Measurements from ENCODE around the gene SGIP1.

Gene SGIP1

DNA sequence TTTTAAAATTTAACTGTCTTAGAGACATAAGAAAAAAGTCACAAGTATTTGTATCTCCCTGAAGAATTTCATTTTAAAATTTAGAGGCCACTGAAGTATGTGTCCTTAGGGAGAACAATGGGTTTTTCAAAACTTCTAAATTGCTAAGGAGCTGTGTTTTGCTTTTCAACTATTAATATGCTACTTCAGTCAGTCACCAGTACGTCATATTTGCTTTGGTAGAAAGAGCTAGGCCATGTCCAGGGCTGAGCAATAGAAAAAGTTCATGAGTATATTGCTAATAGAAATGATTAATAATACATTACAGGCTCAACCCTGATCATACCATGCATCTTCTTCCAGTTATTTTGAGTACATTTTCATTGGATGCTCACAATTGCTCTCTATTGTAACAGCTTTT is 1.7 kb upstream of the SGIP1 start:
- no peak overlapping the region for H3K9ac ChIP-seq (ENCODE audit: low read length)
- TF ChIP-seq CTCF (IDR thresholded peaks at IDR 0.05; ENCODE audit: low read length) (no peak), EZH2 (IDR thresholded peaks at IDR 0.05; ENCODE audit: borderline replicate concordance, low read length) (no peak)

GRCh38 chr1:66532798-66533783 is 862 bp upstream of the SGIP1 start:
- H3K4me2 ChIP-seq (ENCODE audit: low read length): no peak overlapping the region
- no peaks in the 10 kb centered on the region for H3K4me1 ChIP-seq (ENCODE audit: insufficient read depth, low read length, severe bottlenecking)
- no peak overlapping the region for H3K4me3 ChIP-seq (ENCODE audit: low read depth, low read length, poor library complexity, severe bottlenecking)
- no peak for TF ChIP-seq CTCF (IDR thresholded peaks at IDR 0.05; ENCODE audit: low read length)
- TF ChIP-seq EZH2 (IDR thresholded peaks at IDR 0.05; ENCODE audit: borderline replicate concordance, low read length): no peak
- no peaks in the 10 kb centered on the region for H3K9me3 ChIP-seq (ENCODE audit: low read length)
- H3K79me2 ChIP-seq (ENCODE audit: insufficient read depth, low read length): no peaks in the 10 kb centered on the region
- no peak overlapping the region for H3K27ac ChIP-seq (ENCODE audit: low read depth, low read length, poor library complexity, severe bottlenecking)
- H3K9ac ChIP-seq (ENCODE audit: low read length): no peak overlapping the region
- no peak overlapping the region for H2AFZ ChIP-seq (ENCODE audit: low read length)
- no peaks in the 10 kb centered on the region for H3K27me3 ChIP-seq (ENCODE audit: insufficient read depth, low read length)
- no peaks in the 10 kb centered on the region for H3K36me3 ChIP-seq (ENCODE audit: insufficient read depth, low read length)
- H3K9me2 ChIP-seq (ENCODE audit: low read depth, low read length): no peaks in the 10 kb centered on the region
- H3F3A ChIP-seq (ENCODE audit: insufficient read depth, low read length): no peaks in the 10 kb centered on the region
- 0 out of 2 replicates have a peak, but pooled peaks cover 3% of the 10 kb centered on the region for H4K20me1 ChIP-seq (ENCODE audit: insufficient read depth, low read length)

More for the DNA sequence above, 1.7 kb upstream of the SGIP1 start:
- Histone ChIP-seq H3K9me2 (ENCODE audit: low read depth, low read length) (no peaks in the 10 kb centered on the region), H3K79me2 (ENCODE audit: insufficient read depth, low read length) (no peaks in the 10 kb centered on the region), H3K4me3 (ENCODE audit: low read depth, low read length, poor library complexity, severe bottlenecking) (no peak overlapping the region), H3K4me2 (ENCODE audit: low read length) (no peak overlapping the region), H3F3A (ENCODE audit: insufficient read depth, low read length) (no peaks in the 10 kb centered on the region), H3K27me3 (ENCODE audit: insufficient read depth, low read length) (no peaks in the 10 kb centered on the region), H3K36me3 (ENCODE audit: insufficient read depth, low read length) (no peaks in the 10 kb centered on the region), H4K20me1 (ENCODE audit: insufficient read depth, low read length) (no peaks in the 10 kb centered on the region), H3K9me3 (ENCODE audit: low read length) (no peaks in the 10 kb centered on the region), H3K4me1 (ENCODE audit: insufficient read depth, low read length, severe bottlenecking) (no peaks in the 10 kb centered on the region), H2AFZ (ENCODE audit: low read length) (no peak overlapping the region), H3K27ac (ENCODE audit: low read depth, low read length, poor library complexity, severe bottlenecking) (no peak overlapping the region)

DNA sequence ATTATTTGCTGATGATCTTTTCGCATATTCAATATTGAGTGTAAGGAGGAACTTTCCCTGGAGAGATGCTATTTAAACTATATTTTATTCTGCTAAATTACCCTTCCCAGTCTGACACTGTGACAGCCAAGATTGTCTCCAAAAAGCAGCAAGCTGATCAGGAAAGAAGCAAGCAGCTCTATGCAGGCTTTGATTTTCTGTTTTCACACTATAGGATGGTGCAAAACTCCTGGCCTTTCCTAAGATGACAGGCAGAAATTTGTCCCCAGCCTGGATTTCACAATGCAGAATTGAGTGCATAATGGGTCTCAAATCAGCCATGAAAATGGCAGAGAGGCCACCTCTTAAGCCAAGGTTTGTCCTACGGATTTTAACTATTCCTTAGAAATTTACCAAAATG is 1.1 kb downstream of the SGIP1 start:
- H3K9me3 ChIP-seq (ENCODE audit: low read length): no peaks in the 10 kb centered on the region
- H3K4me3 ChIP-seq (ENCODE audit: low read depth, low read length, poor library complexity, severe bottlenecking): no peak overlapping the region
- H3K36me3 ChIP-seq (ENCODE audit: insufficient read depth, low read length): no peaks in the 10 kb centered on the region
- H3K4me1 ChIP-seq (ENCODE audit: insufficient read depth, low read length, severe bottlenecking): no peaks in the 10 kb centered on the region
- no peaks in the 10 kb centered on the region for H3K27me3 ChIP-seq (ENCODE audit: insufficient read depth, low read length)
- H3K79me2 ChIP-seq (ENCODE audit: insufficient read depth, low read length): no peaks in the 10 kb centered on the region
- no peak overlapping the region for H2AFZ ChIP-seq (ENCODE audit: low read length)
- H3K9me2 ChIP-seq (ENCODE audit: low read depth, low read length): no peaks in the 10 kb centered on the region
- no peaks in the 10 kb centered on the region for H3F3A ChIP-seq (ENCODE audit: insufficient read depth, low read length)
- H4K20me1 ChIP-seq (ENCODE audit: insufficient read depth, low read length): 0 out of 2 replicates have a peak, but pooled peaks cover 3% of the 10 kb centered on the region
- H3K27ac ChIP-seq (ENCODE audit: low read depth, low read length, poor library complexity, severe bottlenecking): no peak overlapping the region
- TF ChIP-seq CTCF (IDR thresholded peaks at IDR 0.05; ENCODE audit: low read length) (no peak), EZH2 (IDR thresholded peaks at IDR 0.05; ENCODE audit: borderline replicate concordance, low read length) (no peak)
- H3K9ac ChIP-seq (ENCODE audit: low read length): no peak overlapping the region
- no peak overlapping the region for H3K4me2 ChIP-seq (ENCODE audit: low read length)
